ENCODE results near the gene EFCAB14. TPM values are rescaled to one million over a fixed set of nuclear protein-coding genes. Genes with fewer than 3 reads are reported as not detected.

EFCAB14 gene
- total RNA-seq, 6 donors from 2014 or later = 100 to 171 (median 115) TPM

GRCh38 chr1:46649764-46650163 is 69.2 kb downstream of the EFCAB14 start:
- no peaks in the 10 kb centered on the region for H3K27me3 ChIP-seq
- WGBS, 2 donors = 94 to 97% methylated on average over 2 of the region's 2 CpGs
- no peaks in the 10 kb centered on the region for H3K4me1 ChIP-seq
- peaks cover 0 to 59% (median 20%) of the 10 kb centered on the region in 4 donors for H3K36me3 ChIP-seq
- H3K9me3 ChIP-seq = peaks cover 0 to 6% (median 0%) of the 10 kb centered on the region in 4 donors
- DNase-seq (no peak), ATAC-seq (ENCODE audit: low FRiP score in 2 of 2) (no peak)
- H3K27ac ChIP-seq = no peak overlapping the region
- no peak overlapping the region for H3K4me3 ChIP-seq
- TF ChIP-seq POLR2A (IDR thresholded peaks at IDR 0.05) (no peak), EP300 (IDR thresholded peaks at IDR 0.05) (no peak), POLR2AphosphoS5 (IDR thresholded peaks at IDR 0.05) (no peak)
- TF ChIP-seq, protein P1, sequence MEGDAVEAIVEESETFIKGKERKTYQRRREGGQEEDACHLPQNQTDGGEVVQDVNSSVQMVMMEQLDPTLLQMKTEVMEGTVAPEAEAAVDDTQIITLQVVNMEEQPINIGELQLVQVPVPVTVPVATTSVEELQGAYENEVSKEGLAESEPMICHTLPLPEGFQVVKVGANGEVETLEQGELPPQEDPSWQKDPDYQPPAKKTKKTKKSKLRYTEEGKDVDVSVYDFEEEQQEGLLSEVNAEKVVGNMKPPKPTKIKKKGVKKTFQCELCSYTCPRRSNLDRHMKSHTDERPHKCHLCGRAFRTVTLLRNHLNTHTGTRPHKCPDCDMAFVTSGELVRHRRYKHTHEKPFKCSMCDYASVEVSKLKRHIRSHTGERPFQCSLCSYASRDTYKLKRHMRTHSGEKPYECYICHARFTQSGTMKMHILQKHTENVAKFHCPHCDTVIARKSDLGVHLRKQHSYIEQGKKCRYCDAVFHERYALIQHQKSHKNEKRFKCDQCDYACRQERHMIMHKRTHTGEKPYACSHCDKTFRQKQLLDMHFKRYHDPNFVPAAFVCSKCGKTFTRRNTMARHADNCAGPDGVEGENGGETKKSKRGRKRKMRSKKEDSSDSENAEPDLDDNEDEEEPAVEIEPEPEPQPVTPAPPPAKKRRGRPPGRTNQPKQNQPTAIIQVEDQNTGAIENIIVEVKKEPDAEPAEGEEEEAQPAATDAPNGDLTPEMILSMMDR (IDR thresholded peaks at IDR 0.05) = no peak

GRCh38 chr1:46647611-46648010 is 71.3 kb downstream of the EFCAB14 start:
- TF ChIP-seq, protein P1 (IDR thresholded peaks at IDR 0.05) = no peak
- TF ChIP-seq POLR2A (IDR thresholded peaks at IDR 0.05) (no peak), EP300 (IDR thresholded peaks at IDR 0.05) (no peak), POLR2AphosphoS5 (IDR thresholded peaks at IDR 0.05) (no peak)
- Histone ChIP-seq H3K9me3 (peaks cover 0 to 6% (median 0%) of the 10 kb centered on the region in 4 donors), H3K27me3 (no peaks in the 10 kb centered on the region), H3K36me3 (peaks cover 0 to 55% (median 17%) of the 10 kb centered on the region in 4 donors), H3K4me1 (peaks cover 0 to 8% (median 0%) of the 10 kb centered on the region in 4 donors), H3K4me3 (no peak overlapping the region), H3K27ac (no peak overlapping the region)
- DNase-seq (no peak), ATAC-seq (ENCODE audit: low FRiP score in 2 of 2) (no peak)
- 96 to 97% methylated on average over 3 of the region's 3 CpGs for WGBS, 2 donors

GRCh38 chr1:46646844-46647243 is 72.1 kb downstream of the EFCAB14 start:
- DNase-seq = no peak
- ATAC-seq (ENCODE audit: low FRiP score in 2 of 2) = no peak
- WGBS, 2 donors = 91 to 95% methylated on average over 2 of the region's 2 CpGs
- Histone ChIP-seq H3K27ac (no peak overlapping the region), H3K9me3 (peaks cover 0 to 6% (median 0%) of the 10 kb centered on the region in 4 donors), H3K4me3 (no peak overlapping the region), H3K27me3 (no peaks in the 10 kb centered on the region), H3K4me1 (peaks cover 0 to 8% (median 0%) of the 10 kb centered on the region in 4 donors), H3K36me3 (peaks cover 0 to 55% (median 15%) of the 10 kb centered on the region in 4 donors)
- TF ChIP-seq EP300 (IDR thresholded peaks at IDR 0.05) = no peak
- TF ChIP-seq POLR2A (IDR thresholded peaks at IDR 0.05) = no peak
- TF ChIP-seq, protein P1 (IDR thresholded peaks at IDR 0.05) = no peak
- no peak for TF ChIP-seq POLR2AphosphoS5 (IDR thresholded peaks at IDR 0.05)

GRCh38 chr1:46646331-46646730 is 72.6 kb downstream of the EFCAB14 start:
- H3K27me3 ChIP-seq = no peaks in the 10 kb centered on the region
- no peak overlapping the region for H3K27ac ChIP-seq
- 93 to 95% methylated on average over 1 of the region's 1 CpG for WGBS, 2 donors
- DNase-seq = no peak
- TF ChIP-seq POLR2A (IDR thresholded peaks at IDR 0.05) (no peak), POLR2AphosphoS5 (IDR thresholded peaks at IDR 0.05) (no peak)
- H3K36me3 ChIP-seq = peaks cover 0 to 59% (median 15%) of the 10 kb centered on the region in 4 donors
- H3K4me1 ChIP-seq = peaks cover 0 to 8% (median 0%) of the 10 kb centered on the region in 4 donors
- peaks cover 0 to 6% (median 0%) of the 10 kb centered on the region in 4 donors for H3K9me3 ChIP-seq
- no peak for ATAC-seq (ENCODE audit: low FRiP score in 2 of 2)
- H3K4me3 ChIP-seq = no peak overlapping the region

GRCh38 chr1:46645815-46646214 is 73.1 kb downstream of the EFCAB14 start:
- peaks cover 0 to 6% (median 0%) of the 10 kb centered on the region in 4 donors for H3K9me3 ChIP-seq
- DNase-seq (no peak), ATAC-seq (ENCODE audit: low FRiP score in 2 of 2) (no peak)
- TF ChIP-seq EP300 (IDR thresholded peaks at IDR 0.05) = no peak
- TF ChIP-seq POLR2AphosphoS5 (IDR thresholded peaks at IDR 0.05) = no peak
- TF ChIP-seq, protein P1 (IDR thresholded peaks at IDR 0.05) = no peak
- TF ChIP-seq POLR2A (IDR thresholded peaks at IDR 0.05) = no peak
- no peak overlapping the region for H3K27ac ChIP-seq
- peaks cover 0 to 8% (median 0%) of the 10 kb centered on the region in 4 donors for H3K4me1 ChIP-seq
- WGBS, 2 donors = 83 to 87% methylated on average over 4 of the region's 4 CpGs
- no peak overlapping the region for H3K4me3 ChIP-seq
- H3K36me3 ChIP-seq = peaks cover 0 to 59% (median 15%) of the 10 kb centered on the region in 4 donors
- H3K27me3 ChIP-seq = no peaks in the 10 kb centered on the region

Data from upper lobe of left lung (tissue), 6 donors.